Osteoblast (primary cell): ENCODE results near the gene UPB1. TPM values are rescaled to one million over a fixed set of nuclear protein-coding genes. Genes with fewer than 3 reads are reported as not detected.

Experiments
- DNase-seq: peaks from one replicate; pipeline ENCODE4 v3.0.0; 2011; ENCODE audit warnings: low spot score, mixed read lengths; ENCODE audit not compliant: insufficient read length; ENCODE audit errors: missing footprints
- H2AFZ ChIP-seq: 2 replicates; pipeline ENCODE4 v1.6.0; 2011; ENCODE audit warnings: mild to moderate bottlenecking, low read length
- H3K27ac ChIP-seq: 2 replicates; pipeline ENCODE4 v1.5.1; 2011; ENCODE audit warnings: mild to moderate bottlenecking, low read depth, low read length, moderate library complexity
- H3K27me3 ChIP-seq: 2 replicates; pipeline ENCODE4 v1.6.0; 2012; ENCODE audit warnings: mild to moderate bottlenecking, control low read depth, inconsistent platforms, low read length, moderate library complexity; ENCODE audit not compliant: insufficient read depth
- H3K36me3 ChIP-seq: 2 replicates; pipeline ENCODE4 v1.5.1; 2011; ENCODE audit warnings: mild to moderate bottlenecking, low read length, control low read depth, moderate library complexity; ENCODE audit not compliant: insufficient read depth
- H3K4me1 ChIP-seq: 2 replicates; pipeline ENCODE4 v1.5.1; 2011; ENCODE audit warnings: mild to moderate bottlenecking, low read length, control low read depth, moderate library complexity; ENCODE audit not compliant: insufficient read depth
- H3K4me2 ChIP-seq: 2 replicates; pipeline ENCODE4 v1.6.0; 2011; ENCODE audit warnings: mild to moderate bottlenecking, low read length; ENCODE audit not compliant: insufficient read depth
- H3K4me3 ChIP-seq: fragments of 200-600 bp; sonication (generic); 3 replicates; pipeline ENCODE4 v1.5.1; 2012; ENCODE audit warnings: mild to moderate bottlenecking, low read length, inconsistent platforms; ENCODE audit not compliant: insufficient read depth
- H3K79me2 ChIP-seq: 2 replicates; pipeline ENCODE4 v1.6.0; 2012; ENCODE audit warnings: mild to moderate bottlenecking, low read length, control low read depth, inconsistent platforms; ENCODE audit not compliant: insufficient read depth
- H3K9me3 ChIP-seq: 2 replicates; pipeline ENCODE4 v1.5.1; 2011; ENCODE audit warnings: low read depth, low read length, control low read depth
- H4K20me1 ChIP-seq: 2 replicates; pipeline ENCODE4 v1.6.0; 2012; ENCODE audit warnings: mild to moderate bottlenecking, low read length, control low read depth; ENCODE audit not compliant: insufficient read depth
- total RNA-seq: library from RNA; depleted of rRNA; stranded (reverse); fragments of >200 nt; gene quantifications from 2 replicates; pipeline ENCODE4 v1.2.3, GENCODE V29; 2012
- TF ChIP-seq, protein P1 (sequence below): IDR thresholded peaks from 2 replicates; pipeline ENCODE4 v1.5.1; 2011; ENCODE audit warnings: mild to moderate bottlenecking, low read depth, low read length, moderate library complexity; ENCODE audit errors: extremely low read depth

Gene UPB1
- total RNA-seq, 1 donor: under 0.01 TPM

- Histone ChIP-seq H3K27me3 (peaks cover 22% of the 10 kb centered on the region), H3K27ac (no peak overlapping the region), H3K36me3 (no peaks in the 10 kb centered on the region), H3K4me1 (peaks cover 11% of the 10 kb centered on the region), H3K79me2 (no peaks in the 10 kb centered on the region), H3K9me3 (no peaks in the 10 kb centered on the region), H3K4me3 (no peak overlapping the region), H4K20me1 (no peaks in the 10 kb centered on the region), H3K4me2 (no peak overlapping the region), H2AFZ (no peak overlapping the region)
- TF ChIP-seq, protein P1, sequence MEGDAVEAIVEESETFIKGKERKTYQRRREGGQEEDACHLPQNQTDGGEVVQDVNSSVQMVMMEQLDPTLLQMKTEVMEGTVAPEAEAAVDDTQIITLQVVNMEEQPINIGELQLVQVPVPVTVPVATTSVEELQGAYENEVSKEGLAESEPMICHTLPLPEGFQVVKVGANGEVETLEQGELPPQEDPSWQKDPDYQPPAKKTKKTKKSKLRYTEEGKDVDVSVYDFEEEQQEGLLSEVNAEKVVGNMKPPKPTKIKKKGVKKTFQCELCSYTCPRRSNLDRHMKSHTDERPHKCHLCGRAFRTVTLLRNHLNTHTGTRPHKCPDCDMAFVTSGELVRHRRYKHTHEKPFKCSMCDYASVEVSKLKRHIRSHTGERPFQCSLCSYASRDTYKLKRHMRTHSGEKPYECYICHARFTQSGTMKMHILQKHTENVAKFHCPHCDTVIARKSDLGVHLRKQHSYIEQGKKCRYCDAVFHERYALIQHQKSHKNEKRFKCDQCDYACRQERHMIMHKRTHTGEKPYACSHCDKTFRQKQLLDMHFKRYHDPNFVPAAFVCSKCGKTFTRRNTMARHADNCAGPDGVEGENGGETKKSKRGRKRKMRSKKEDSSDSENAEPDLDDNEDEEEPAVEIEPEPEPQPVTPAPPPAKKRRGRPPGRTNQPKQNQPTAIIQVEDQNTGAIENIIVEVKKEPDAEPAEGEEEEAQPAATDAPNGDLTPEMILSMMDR: no peak
- no peak for DNase-seq
These were observed 23.1 kb downstream of the UPB1 start for GRCh38 chr22:24518228-24518627.

DNA sequence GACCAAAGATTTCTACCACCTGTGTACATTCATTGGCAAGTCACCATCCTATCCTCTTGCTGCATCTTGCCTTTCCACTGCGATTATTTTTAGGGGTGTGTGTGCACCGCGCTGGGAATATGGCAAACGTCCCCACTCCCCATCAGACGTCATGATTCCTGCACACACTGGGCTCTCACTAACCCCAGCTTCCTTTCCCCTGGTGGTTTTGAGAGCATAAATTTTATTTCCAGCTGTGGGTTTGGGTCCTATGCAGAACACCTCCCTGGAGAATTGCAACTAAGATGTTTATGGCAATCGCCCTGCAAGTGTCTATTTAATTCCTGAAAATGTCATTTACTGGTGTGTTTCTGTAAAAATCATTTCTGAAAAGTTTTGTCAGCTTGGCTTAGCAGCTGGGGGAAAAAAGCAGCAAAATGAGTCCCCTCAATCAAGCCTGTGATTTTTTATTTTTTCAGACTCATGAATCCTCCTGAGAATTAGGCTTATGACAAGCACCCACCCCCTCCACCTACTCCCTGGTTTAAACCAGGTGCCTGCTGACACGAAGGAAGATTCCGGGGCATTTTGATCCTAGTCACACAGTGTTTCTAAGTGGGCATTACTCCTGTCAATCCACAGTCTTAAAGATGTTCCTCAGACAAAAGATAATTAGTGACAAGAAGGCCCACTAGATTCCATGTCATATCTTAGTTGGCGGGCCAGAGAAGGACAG lies 23.8 kb downstream of the UPB1 start:
- H3K27me3 ChIP-seq: peaks cover 17% of the 10 kb centered on the region
- TF ChIP-seq, protein P1: no peak
- H3K36me3 ChIP-seq: no peaks in the 10 kb centered on the region
- no peaks in the 10 kb centered on the region for H3K79me2 ChIP-seq
- H4K20me1 ChIP-seq: no peaks in the 10 kb centered on the region
- H3K4me3 ChIP-seq: no peak overlapping the region
- no peak overlapping the region for H2AFZ ChIP-seq
- H3K4me1 ChIP-seq: peaks cover 11% of the 10 kb centered on the region
- DNase-seq: peak; percentile 29
- no peaks in the 10 kb centered on the region for H3K9me3 ChIP-seq
- H3K27ac ChIP-seq: no peak overlapping the region
- H3K4me2 ChIP-seq: no peak overlapping the region

GRCh38 chr22:24519496-24519895 lies 24.4 kb downstream of the UPB1 start:
- Histone ChIP-seq H3K4me2 (no peak overlapping the region), H3K27ac (no peak overlapping the region), H3K79me2 (no peaks in the 10 kb centered on the region), H2AFZ (no peak overlapping the region), H3K4me3 (no peak overlapping the region), H4K20me1 (no peaks in the 10 kb centered on the region), H3K36me3 (no peaks in the 10 kb centered on the region), H3K27me3 (peaks cover 12% of the 10 kb centered on the region), H3K4me1 (peaks cover 15% of the 10 kb centered on the region), H3K9me3 (no peaks in the 10 kb centered on the region)
- TF ChIP-seq, protein P1: no peak
- DNase-seq: peak; percentile 15

DNA sequence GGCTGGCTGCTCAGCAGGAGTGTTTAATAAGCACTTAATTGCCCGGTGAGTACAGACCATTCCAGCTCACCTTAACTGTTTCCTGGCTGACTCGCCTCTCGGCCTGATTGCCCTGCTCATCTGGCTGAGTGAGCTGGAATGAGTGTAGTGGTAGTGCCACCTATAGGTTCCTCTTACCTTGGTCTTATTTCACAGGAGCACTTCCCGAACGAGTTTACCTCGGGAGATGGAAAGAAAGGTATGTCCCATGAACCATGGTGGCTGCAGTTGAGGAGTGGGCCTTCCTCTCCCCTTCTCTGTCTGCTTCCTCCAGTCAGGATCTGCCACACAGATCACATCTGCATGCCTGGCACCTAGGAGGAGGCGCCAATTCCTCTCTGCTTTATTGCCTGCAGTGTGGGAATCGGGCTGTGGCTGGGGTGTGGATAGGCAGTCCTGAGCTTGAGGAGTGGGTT lies 26.7 kb downstream of the UPB1 start:
- H3K4me1 ChIP-seq: peaks cover 16% of the 10 kb centered on the region
- H3K79me2 ChIP-seq: no peaks in the 10 kb centered on the region
- H3K36me3 ChIP-seq: no peaks in the 10 kb centered on the region
- no peak overlapping the region for H3K4me3 ChIP-seq
- no peaks in the 10 kb centered on the region for H4K20me1 ChIP-seq
- peaks cover 2% of the 10 kb centered on the region for H3K27me3 ChIP-seq
- no peak overlapping the region for H2AFZ ChIP-seq
- DNase-seq: peak; percentile 87
- H3K9me3 ChIP-seq: no peaks in the 10 kb centered on the region
- H3K27ac ChIP-seq: no peak overlapping the region
- H3K4me2 ChIP-seq: no peak overlapping the region
- TF ChIP-seq, protein P1: peak; percentile 58
